Ishikawa (cell line): Measurements from ENCODE around the gene UFSP1.

Experiments
- CEBPB ChIP-seq: IDR thresholded peaks from 2 replicates; pipeline ENCODE4 v1.6.1; 2012
- EGR1 ChIP-seq: IDR thresholded peaks from 2 replicates; pipeline ENCODE4 v1.6.1; 2012
- EP300 ChIP-seq: IDR thresholded peaks from 2 replicates; pipeline ENCODE4 v1.6.1; 2012; ENCODE audit warnings: borderline replicate concordance
- MAX ChIP-seq: IDR thresholded peaks from 2 replicates; pipeline ENCODE4 v1.6.1; 2012
- RAD21 ChIP-seq: IDR thresholded peaks from 2 replicates; pipeline ENCODE4 v1.6.1; 2012; ENCODE audit warnings: low read depth
- REST ChIP-seq: IDR thresholded peaks from 2 replicates; pipeline ENCODE4 v1.6.1; 2012; ENCODE audit warnings: low read depth, mild to moderate bottlenecking
- TAF1 ChIP-seq: IDR thresholded peaks from 2 replicates; pipeline ENCODE4 v1.6.1; 2012; ENCODE audit warnings: low read depth, mild to moderate bottlenecking
- TEAD4 ChIP-seq: IDR thresholded peaks from 2 replicates; pipeline ENCODE4 v1.6.1; 2012

- TF ChIP-seq MAX (no peak), EP300 (no peak), TEAD4 (no peak), TAF1 (no peak), CEBPB (no peak), RAD21 (no peak), REST (no peak), EGR1 (no peak)
Observed at GRCh38 chr7:100879685-100880261, 9.7 kb downstream of the UFSP1 start.
